Activated T-cell treated with anti-CD3 and anti-CD28 coated beads, Interleukin-2, amount 50 U/mL, for 1 hour (primary cell): ENCODE results near the gene ELP5.

Experiments
- DNase-seq: peaks from one replicate; pipeline ENCODE4 v3.0.0-alpha.2; 2020

ELP5 gene

DNA sequence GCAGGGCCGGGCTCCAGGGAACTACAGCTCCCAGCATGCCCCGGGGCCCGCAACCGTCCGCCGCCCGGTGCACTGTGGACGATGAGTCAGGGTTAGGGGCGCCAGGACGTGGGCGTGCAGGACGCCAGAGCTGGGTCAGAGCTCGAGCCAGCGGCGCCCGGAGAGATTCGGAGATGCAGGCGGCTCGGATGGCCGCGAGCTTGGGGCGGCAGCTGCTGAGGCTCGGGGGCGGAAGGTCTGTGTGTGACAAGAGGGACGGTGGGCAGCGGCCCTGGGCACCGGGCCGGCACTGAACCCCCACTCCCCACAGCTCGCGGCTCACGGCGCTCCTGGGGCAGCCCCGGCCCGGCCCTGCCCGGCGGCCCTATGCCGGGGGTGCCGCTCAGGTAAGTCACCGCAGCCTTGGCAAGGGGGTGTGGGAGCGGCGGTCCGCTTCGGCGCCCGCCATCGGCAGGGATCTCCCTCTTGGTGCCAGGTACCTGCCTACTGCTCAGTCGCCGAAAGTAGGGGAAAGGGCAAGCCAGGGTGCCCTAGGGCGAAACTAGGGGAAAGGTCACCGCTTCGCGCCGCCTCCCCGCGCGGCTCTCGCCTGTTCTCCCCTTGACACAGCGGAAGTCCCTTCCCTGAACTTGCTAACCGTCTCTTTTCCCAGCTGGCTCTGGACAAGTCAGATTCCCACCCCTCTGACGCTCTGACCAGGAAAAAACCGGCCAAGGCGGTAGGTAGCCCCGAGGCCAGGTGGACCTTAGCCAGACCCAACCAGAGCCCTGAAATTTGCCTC is 32.0 kb upstream of the ELP5 start, which contains the start of the genes ACADVL and DLG4:
Gene ACADVL (plus strand): TSS at position 127 of the 781 bp plus-strand sequence. CDS start 47 bp downstream, at position 174.
Gene DLG4 (minus strand): TSS at position 25 of the 781 bp plus-strand sequence.
- DNase-seq: peak; percentile 80

- DNase-seq: peak; percentile 70
Measured at GRCh38 chr17:7220593-7221277, 31.3 kb upstream of the ELP5 start.

DNA sequence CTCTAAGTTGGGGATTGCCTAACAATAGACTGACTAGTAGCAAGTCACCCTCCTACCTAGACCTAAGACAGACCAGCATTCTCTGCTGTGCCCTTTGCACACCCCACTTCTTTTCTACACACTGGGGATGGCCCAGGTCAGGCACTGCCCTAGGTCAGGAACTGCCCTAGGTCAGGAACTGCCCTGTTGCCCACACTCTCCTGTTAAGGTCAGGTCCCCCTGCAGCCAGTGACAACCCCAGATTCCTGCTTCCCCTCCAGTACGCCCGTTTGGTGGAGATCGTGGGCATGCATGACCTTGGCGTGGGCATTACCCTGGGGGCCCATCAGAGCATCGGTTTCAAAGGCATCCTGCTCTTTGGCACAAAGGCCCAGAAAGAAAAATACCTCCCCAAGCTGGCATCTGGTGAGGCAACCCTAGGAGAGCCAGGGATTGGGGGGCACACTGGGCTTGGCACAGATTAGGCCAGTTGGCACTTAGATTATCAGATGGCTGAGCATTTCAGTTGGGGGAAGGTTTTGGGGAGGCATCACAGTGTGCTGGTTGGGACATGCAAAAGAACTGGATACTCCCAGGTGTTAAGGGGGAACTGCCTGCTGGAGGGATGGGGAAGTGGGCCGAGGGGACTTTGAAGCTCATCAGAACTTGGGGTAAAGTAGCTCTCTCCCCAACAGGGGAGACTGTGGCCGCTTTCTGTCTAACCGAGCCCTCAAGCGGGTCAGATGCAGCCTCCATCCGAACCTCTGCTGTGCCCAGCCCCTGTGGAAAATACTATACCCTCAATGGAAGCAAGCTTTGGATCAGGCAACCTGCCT is 30.5 kb upstream of the ELP5 start:
- DNase-seq: no peak

- DNase-seq: no peak
Measured at GRCh38 chr17:7222093-7222971, 29.7 kb upstream of the ELP5 start.

DNA sequence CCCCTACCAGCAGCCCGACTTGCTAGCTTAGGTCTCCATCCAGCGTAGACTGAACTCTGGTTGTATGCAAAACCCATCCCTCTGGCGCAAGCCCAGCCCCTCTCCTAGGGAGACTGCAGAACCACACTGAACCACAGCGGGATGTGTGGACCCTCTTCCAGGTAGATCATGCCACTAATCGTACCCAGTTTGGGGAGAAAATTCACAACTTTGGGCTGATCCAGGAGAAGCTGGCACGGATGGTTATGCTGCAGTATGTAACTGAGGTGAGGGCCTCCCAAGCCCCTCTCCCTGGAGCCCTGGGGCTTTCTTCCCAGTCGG is 29.1 kb upstream of the ELP5 start:
- no peak for DNase-seq

GRCh38 chr17:7223375-7223774 is 28.6 kb upstream of the ELP5 start:
- no peak for DNase-seq

GRCh38 chr17:7224110-7224509 is 27.9 kb upstream of the ELP5 start:
- no peak for DNase-seq

DNA sequence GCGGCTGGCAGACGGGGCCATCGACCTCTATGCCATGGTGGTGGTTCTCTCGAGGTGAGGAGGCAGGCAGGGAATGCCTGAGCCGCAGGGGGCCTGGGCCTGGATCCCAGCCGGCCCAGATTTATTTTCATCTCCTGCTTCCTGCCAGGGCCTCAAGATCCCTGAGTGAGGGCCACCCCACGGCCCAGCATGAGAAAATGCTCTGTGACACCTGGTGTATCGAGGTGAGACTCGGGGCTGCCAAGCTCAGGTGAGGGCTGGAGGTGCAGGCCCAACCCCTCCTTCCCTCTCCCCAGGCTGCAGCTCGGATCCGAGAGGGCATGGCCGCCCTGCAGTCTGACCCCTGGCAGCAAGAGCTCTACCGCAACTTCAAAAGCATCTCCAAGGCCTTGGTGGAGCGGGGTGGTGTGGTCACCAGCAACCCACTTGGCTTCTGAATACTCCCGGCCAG is 27.3 kb upstream of the ELP5 start:
- DNase-seq: no peak

DNA sequence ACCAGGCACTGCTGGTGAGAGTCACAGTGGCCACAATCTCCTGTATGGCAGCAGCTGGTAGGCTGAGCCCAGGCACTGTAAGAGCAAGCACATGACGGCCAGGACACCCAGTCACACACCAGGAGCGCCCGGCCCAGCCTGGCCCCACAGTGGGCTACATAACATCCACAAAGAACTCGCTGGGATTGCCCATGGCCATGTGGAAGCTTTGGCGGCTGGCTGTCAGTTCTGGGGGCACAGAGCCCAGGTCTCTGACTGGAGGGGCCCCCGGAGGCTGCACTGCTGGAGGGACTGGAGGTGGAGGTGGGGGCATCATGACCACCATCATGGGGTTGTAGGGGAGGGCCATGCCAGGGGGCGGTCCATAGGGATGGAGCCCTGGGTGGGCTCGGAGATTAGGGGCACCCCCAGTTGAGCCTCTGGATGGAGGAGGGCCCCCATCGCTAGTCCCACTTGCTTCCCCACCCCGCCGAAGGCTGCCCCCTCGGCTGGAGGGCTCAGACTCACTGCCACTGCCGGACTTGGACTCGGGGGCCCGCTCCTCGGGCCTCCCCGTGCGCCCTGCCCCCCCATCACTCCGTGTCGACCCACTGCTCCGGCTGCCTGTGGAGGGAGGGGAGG is 26.2 kb upstream of the ELP5 start:
- no peak for DNase-seq

DNA sequence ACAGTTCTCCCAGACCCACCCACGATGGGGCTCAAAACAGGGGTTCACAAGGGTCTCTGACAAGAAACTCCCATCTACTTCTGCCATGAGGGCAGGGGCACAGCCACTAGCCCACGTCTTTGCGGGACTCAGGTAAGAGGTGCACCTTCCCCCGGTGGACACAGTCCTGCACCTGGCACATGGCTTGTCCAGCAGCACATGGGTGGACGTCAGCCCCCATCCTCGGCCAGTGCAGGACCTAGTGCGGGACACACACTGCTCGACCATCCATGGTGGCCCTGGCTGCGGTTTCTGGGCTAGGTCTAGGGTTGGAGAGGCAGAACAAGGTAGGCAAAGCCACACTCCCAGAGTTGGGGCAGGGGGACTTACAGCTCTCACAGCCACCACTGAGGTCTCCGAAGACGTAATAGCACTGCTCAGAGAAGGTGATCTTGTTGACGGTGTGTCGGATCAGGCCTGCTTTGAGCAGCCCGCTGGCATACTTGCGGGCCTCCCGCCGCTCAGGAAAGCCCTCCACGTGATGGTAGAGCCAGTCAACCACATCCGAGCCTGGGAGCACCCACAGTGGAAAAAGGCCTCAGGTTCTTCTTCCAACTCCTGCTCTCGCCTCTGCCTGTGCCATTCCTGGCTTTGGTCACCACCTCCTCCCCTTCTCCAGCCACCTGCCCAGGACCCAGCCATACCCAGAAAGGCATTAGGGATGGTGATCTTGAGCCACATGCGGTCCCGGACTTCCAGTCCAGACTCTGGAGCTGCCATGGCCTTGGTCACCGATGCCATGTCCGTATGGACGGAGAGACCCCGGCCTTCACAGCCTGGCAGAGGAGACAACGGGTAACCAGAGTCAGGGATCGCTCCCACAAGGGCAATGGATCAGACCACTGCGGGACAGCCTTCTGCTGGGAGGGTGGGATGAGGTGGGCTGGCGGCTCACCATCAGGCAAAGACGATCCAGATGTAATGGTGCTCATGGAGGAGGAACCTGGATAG is 25.0 kb upstream of the ELP5 start:
- DNase-seq: no peak

DNA sequence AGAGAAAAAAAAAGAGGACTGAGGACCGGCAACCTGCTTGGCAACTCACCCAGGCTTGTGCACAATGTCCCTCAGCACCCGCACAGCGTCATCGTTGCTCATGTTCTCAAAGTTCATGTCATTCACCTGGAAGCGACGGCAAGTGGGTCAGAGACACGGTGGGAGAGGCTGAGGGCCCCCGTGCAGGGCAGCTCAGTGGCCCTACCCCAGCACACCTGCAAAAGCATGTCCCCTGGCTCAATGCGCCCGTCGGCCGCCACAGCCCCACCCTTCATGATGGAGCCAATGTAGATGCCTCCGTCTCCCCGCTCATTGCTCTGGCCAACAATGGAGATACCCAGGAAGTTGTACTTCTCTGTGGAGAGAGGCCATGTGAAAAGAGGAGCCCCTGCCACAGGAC is 23.1 kb upstream of the ELP5 start:
- no peak for DNase-seq

- DNase-seq: no peak
Measured at GRCh38 chr17:7229504-7229903, 22.5 kb upstream of the ELP5 start.

- no peak for DNase-seq
Measured at GRCh38 chr17:7232114-7232513, 19.9 kb upstream of the ELP5 start.

GRCh38 chr17:7233701-7234082 is 18.3 kb upstream of the ELP5 start:
- DNase-seq: no peak

GRCh38 chr17:7234083-7234951 is 17.7 kb upstream of the ELP5 start, which contains the start of gene DVL2:
TSS of gene DVL2 (minus strand) at chr17:7234517. CDS start at chr17:7234262, 255 bp downstream.
- DNase-seq: peak; percentile 92

DNA sequence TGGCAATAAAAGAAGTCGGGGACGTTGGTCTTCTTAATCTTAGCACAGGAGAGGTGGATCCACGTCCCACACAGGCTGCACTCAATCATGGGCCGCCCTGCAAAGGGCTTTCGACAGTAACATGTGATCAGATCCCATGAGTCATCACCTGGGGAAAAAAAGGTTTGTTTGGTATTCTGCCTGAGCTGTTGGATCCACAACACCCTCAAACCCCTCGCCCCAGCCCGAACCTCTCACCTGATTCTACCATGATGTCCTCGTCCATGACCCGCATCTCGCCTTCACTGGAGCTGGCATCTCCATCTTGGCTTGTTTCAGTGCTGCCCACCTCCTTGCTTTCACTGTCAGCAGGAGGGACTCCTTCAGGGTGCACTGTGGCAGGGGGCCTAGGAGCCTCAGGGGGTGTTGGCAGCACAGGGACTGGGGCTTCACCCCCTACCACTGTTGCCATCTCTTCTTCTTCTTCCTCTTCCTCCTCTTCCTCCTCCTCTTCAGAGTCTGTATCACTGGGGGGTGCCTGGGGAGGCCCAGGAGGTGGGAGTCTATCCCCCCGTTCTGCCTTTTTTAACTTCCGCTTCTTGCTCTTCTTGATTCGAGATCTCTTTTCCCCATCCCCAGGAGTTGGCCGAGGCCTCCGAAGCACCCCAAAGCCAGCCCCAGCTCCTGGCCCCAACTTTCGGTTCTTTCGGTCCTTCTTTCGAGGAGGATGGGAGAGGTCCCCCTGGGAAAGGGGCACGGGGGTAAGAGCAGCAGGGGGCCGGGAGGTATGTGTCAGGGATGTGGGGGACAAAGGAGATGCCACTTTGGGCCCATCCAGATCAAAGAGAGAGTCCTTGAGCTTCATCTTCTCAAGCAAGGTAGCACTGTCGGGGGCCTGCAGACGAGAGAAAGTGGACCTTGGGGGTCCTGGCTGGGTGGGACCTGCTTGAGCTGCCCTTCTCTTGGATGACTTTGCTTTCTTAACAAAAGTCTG is 16.0 kb upstream of the ELP5 start:
- DNase-seq: no peak

DNA sequence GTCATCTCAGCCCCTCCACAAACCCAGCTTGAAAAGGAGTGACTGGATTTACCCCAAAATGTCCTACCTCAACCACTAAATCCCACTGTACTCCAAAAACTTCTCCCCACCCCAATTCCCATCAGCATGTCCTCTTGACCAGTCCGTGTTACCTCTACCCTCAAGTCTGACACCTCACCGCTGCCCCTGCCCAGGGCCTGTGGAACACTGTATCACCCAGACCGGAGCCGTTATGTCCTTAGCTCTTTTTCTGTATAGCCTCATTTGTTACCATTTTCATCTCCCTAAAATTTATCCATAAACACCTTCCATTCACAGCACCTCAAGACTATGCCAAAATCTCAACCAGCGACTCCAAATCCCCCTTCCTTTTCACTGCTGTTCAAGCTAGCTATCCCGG is 15.2 kb upstream of the ELP5 start:
- DNase-seq: no peak

DNA sequence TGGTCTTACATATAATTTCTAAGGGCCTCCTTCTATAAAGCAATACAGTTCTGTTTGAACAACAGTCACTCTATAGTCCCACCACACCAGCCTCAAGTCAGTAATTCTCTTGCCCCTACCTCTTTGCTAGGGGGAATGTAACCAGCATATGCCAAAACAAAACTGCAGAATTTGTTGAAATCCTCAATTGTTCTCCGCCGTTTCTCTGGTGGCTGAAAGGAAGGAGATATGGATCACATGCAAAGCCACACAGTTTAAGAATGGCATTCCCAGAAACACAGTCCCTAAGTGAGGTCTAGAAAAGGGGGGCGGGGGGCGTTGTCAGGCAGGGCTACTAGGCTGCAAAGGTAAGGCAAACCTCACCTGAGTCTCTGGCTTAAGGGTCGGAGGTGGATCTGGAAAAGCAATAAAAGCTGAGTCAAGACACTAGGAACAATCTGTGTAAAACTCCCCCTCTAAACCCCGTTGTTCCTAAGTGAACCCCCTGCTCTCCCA is 14.7 kb upstream of the ELP5 start:
- DNase-seq: no peak
